Measurements from ENCODE around the gene NSFL1C.

The NSFL1C gene

GRCh38 chr20:1446536-1446935 lies 20.1 kb downstream of the NSFL1C start:
- no peak overlapping the region for H3K4me3 ChIP-seq (ENCODE audit: low read depth, low read length)
- TF ChIP-seq, protein P1, sequence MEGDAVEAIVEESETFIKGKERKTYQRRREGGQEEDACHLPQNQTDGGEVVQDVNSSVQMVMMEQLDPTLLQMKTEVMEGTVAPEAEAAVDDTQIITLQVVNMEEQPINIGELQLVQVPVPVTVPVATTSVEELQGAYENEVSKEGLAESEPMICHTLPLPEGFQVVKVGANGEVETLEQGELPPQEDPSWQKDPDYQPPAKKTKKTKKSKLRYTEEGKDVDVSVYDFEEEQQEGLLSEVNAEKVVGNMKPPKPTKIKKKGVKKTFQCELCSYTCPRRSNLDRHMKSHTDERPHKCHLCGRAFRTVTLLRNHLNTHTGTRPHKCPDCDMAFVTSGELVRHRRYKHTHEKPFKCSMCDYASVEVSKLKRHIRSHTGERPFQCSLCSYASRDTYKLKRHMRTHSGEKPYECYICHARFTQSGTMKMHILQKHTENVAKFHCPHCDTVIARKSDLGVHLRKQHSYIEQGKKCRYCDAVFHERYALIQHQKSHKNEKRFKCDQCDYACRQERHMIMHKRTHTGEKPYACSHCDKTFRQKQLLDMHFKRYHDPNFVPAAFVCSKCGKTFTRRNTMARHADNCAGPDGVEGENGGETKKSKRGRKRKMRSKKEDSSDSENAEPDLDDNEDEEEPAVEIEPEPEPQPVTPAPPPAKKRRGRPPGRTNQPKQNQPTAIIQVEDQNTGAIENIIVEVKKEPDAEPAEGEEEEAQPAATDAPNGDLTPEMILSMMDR (IDR thresholded peaks at IDR 0.05; ENCODE audit: insufficient read depth, low read depth, low read length, missing control alignments): no peak
- no peak for DNase-seq (ENCODE audit: low read depth)

DNA sequence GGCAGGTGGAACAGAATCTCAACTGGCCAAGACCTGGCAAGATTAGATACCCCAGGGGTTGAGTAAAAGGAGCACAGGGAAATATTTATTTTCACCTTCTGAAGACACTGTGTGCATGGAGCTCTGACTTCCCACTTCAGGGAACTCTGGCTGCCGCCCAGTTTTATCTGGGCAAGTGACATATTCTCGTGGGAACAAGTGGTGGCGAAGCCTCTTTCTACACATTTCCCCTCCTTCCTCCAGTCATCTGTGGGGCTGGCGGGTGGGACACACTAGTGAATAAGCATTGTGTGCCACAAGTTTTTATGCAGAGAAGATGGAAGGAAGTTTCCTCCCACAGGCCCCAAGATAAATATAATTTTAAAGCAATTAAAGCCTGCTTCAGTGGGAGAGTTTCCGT lies 23.6 kb downstream of the NSFL1C start:
- DNase-seq (ENCODE audit: low read depth): no peak
- H3K4me3 ChIP-seq (ENCODE audit: low read depth, low read length): no peak overlapping the region
- TF ChIP-seq, protein P1 (IDR thresholded peaks at IDR 0.05; ENCODE audit: insufficient read depth, low read depth, low read length, missing control alignments): no peak

DNA sequence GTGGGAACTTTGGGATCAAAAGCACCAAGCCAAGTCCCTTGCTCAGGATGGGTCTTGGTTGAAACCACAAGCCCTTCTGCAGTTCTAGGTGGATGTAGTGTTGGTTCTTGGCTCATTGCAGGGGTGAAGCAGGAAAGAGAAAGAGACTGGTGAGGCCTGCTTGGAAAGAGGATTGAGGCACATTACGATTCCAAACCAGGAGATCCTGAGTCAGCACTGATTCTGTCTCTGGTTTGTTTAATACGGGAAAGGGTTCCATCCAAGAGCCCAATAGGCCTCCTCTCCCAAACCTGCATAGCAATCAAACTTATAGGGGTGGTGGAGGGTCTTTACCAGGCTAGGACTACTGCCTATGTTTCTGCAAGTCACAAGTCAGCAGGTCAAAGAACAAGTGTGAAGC lies 24.3 kb downstream of the NSFL1C start:
- no peak overlapping the region for H3K4me3 ChIP-seq (ENCODE audit: low read depth, low read length)
- TF ChIP-seq, protein P1 (IDR thresholded peaks at IDR 0.05; ENCODE audit: insufficient read depth, low read depth, low read length, missing control alignments): no peak
- DNase-seq (ENCODE audit: low read depth): no peak

DNA sequence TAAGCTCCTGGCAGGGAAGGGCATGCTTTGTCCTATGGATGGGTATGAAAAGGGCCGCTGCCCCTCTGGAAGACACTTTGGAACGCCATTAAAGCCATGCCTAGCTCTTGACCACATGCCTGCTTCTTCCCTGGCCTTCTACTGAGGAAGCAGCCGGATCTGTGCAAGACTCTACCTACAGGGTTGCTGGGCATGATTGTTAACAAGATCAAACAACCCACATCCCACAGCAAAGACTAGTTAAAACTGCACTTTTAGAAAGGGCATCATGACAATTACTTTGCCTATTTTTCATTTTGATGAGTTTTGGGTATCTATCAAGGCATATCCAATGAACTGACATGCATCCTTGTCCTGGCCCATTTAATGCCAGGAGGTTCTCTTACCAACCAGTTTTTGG lies 25.5 kb downstream of the NSFL1C start:
- TF ChIP-seq, protein P1 (IDR thresholded peaks at IDR 0.05; ENCODE audit: insufficient read depth, low read depth, low read length, missing control alignments): no peak
- no peak for DNase-seq (ENCODE audit: low read depth)
- H3K4me3 ChIP-seq (ENCODE audit: low read depth, low read length): no peak overlapping the region

- peak; percentile 32 for DNase-seq (ENCODE audit: low read depth)
- TF ChIP-seq, protein P1 (IDR thresholded peaks at IDR 0.05; ENCODE audit: insufficient read depth, low read depth, low read length, missing control alignments): peak; percentile 28
- no peak overlapping the region for H3K4me3 ChIP-seq (ENCODE audit: low read depth, low read length)
Observed at GRCh38 chr20:1440024-1440423, 26.6 kb downstream of the NSFL1C start.

DNA sequence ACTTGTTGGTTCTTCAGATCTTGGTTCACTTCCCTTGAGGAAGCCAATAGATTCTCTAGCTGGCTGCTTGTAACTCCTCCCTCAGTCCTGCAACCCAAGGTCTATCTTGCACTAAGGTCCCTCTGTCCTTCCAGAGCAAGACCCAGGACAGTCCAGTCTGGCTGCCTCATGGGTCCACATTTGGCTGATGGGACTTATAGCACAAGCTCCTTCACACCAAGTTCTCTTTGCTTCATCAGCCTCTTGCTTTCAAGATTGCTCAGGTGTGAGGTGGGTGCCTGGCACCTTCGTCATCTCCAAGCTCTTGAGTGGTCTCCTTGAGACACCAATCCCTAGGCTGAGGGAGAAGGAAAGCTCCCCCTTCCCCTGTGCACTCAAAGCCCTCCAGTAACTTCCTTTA lies 28.3 kb downstream of the NSFL1C start:
- DNase-seq (ENCODE audit: low read depth): no peak
- TF ChIP-seq, protein P1 (IDR thresholded peaks at IDR 0.05; ENCODE audit: insufficient read depth, low read depth, low read length, missing control alignments): no peak
- H3K4me3 ChIP-seq (ENCODE audit: low read depth, low read length): no peak overlapping the region

- TF ChIP-seq, protein P1 (IDR thresholded peaks at IDR 0.05; ENCODE audit: insufficient read depth, low read depth, low read length, missing control alignments): peak; percentile 82
- peak; percentile 89 for DNase-seq (ENCODE audit: low read depth)
Observed at GRCh38 chr20:1437235-1437904, 29.3 kb downstream of the NSFL1C start.

More at GRCh38 chr20:1437235-1437904, 29.3 kb downstream of the NSFL1C start:
- no peak overlapping the region for H3K4me3 ChIP-seq (ENCODE audit: low read depth, low read length)
